HepG2 (cell line): ENCODE measurements around the gene ABCB8. TPM values are rescaled to one million over a fixed set of nuclear protein-coding genes. Genes with fewer than 3 reads are reported as not detected.

ENCODE experiments used
- ATAC-seq: fragments of 200-7000 bp; cut with Tn5 transposase; 3 replicates; pipeline ENCODE4 v1.9.1; 2020; ENCODE audit warnings: mild to moderate bottlenecking, moderate library complexity
- BruUV-seq: library from RNA; stranded (reverse); fragments of 400-500 nt; replicated peaks from 2 replicates; lab custom pipeline; 2021; lab: Mats Ljungman, UMichigan
- CTCF ChIA-PET: fragments of 300-600 bp; formaldehyde crosslinking; extraction: SDS; loops from one replicate; lab custom pipeline; 2021; ENCODE audit warnings: low total read pairs, inconsistent platforms, low intra/inter-chr PET ratio; lab: Yijun Ruan, JAX
- POLR2A ChIA-PET: fragments of 350-600 bp; sonication (Branson Sonifier 250); formaldehyde crosslinking; loops from one replicate; lab custom pipeline; 2020; ENCODE audit warnings: antibody characterized with exemption, inconsistent platforms; lab: Yijun Ruan, JAX
- DNase-seq: peaks from one replicate; pipeline ENCODE4 v3.0.0-alpha.2; 2015; ENCODE audit warnings: low spot score
- FAIRE-seq: peaks from 3 replicates; lab custom pipeline; 2011; peaks lifted over from hg19 to GRCh38; lab: Jason Lieb, UNC
- H2AFZ ChIP-seq: one replicate; pipeline ENCODE4 v1.6.1; 2011; ENCODE audit warnings: low read length, inconsistent platforms
- H3K27ac ChIP-seq: fragments of 300-600 bp; 3 replicates; pipeline ENCODE4 v1.8.0; 2011; ENCODE audit warnings: mixed run types, mild to moderate bottlenecking, mixed read lengths, low read length, inconsistent platforms; ENCODE audit not compliant: insufficient read depth; ENCODE audit errors: extremely low read length
- H3K27me3 ChIP-seq, 2 experiments: fragments of 200-600 bp in 1 of 2; 2 replicates in 1 of 2; 3 replicates in 1 of 2; pipeline versions ENCODE4 v1.6.0 to v1.8.0; 2011; ENCODE audit warnings: low read length in 2 of 2, mild to moderate bottlenecking in 2 of 2, moderate library complexity in 2 of 2, inconsistent platforms in 1 of 2; ENCODE audit not compliant: insufficient read depth in 2 of 2, control insufficient read depth in 1 of 2
- H3K36me3 ChIP-seq, 2 experiments: fragments of 200-600 bp in 1 of 2; replicated peaks in 1 of 2; 2 replicates in 1 of 2; 3 replicates in 1 of 2; pipeline versions ENCODE4 v1.5.1 to v1.8.0; 2011; ENCODE audit warnings: low read length in 2 of 2, inconsistent platforms in 1 of 2; ENCODE audit not compliant: insufficient read depth in 2 of 2, control insufficient read depth in 1 of 2
- H3K4me1 ChIP-seq: 2 replicates; pipeline ENCODE4 v1.5.1; 2012; ENCODE audit warnings: low read length, inconsistent platforms; ENCODE audit not compliant: insufficient read depth
- H3K4me2 ChIP-seq: 2 replicates; pipeline ENCODE4 v1.6.0; 2011; ENCODE audit warnings: low read depth, low read length, inconsistent platforms
- H3K4me3 ChIP-seq, 3 experiments: fragments of 200-600 bp in 1 of 3; sonication (generic), shearing (Covaris generic) in 1 of 3; replicated peaks in 1 of 3; 2 replicates each; pipeline ENCODE4 v1.5.1; 2011 to 2016; ENCODE audit warnings: low read length in 3 of 3, inconsistent platforms in 2 of 3, low read depth in 2 of 3, mild to moderate bottlenecking in 2 of 3, control low read depth in 1 of 3, mixed read lengths in 1 of 3; ENCODE audit not compliant: insufficient read depth in 1 of 3
- H3K79me2 ChIP-seq: one replicate; pipeline ENCODE4 v1.6.1; 2011; ENCODE audit warnings: low read length, inconsistent platforms; ENCODE audit not compliant: insufficient read depth
- H3K9ac ChIP-seq: 2 replicates; pipeline ENCODE4 v1.6.0; 2011; ENCODE audit warnings: mild to moderate bottlenecking, low read depth, low read length, inconsistent platforms; ENCODE audit not compliant: insufficient read depth
- H3K9me3 ChIP-seq: 2 replicates; pipeline ENCODE4 v1.5.1; 2012; ENCODE audit warnings: mild to moderate bottlenecking, low read length
- H4K20me1 ChIP-seq: 2 replicates; pipeline ENCODE4 v1.6.0; 2011; ENCODE audit warnings: inconsistent platforms, mild to moderate bottlenecking, low read length, moderate library complexity; ENCODE audit not compliant: insufficient read depth
- AGO2 ChIP-seq: fragments of 200-400 bp; formaldehyde crosslinking; optimal IDR thresholded peaks from 2 replicates; pipeline ENCODE3; 2017; ENCODE audit warnings: mild to moderate bottlenecking, low read depth, low read length, moderate library complexity
- BORCS8-MEF2B ChIP-seq: sonication (generic); formaldehyde crosslinking; IDR thresholded peaks from 2 replicates; pipeline ENCODE4 v1.8.0; 2022; ENCODE audit warnings: mild to moderate bottlenecking, missing genetic modification reagents
- MAFK ChIP-seq, 2 experiments: IDR thresholded peaks in 1 of 2; conservative IDR thresholded peaks in 1 of 2; 2 replicates each; pipeline ENCODE4 v1.6.1; 2011; ENCODE audit warnings: improper control_type of control experiment in 2 of 2, low read length in 2 of 2
- NFE2L1 ChIP-seq: sonication (generic); formaldehyde crosslinking; IDR thresholded peaks from 2 replicates; pipeline ENCODE4 v1.4.0; 2020; ENCODE audit warnings: missing genetic modification reagents, mild to moderate bottlenecking, borderline replicate concordance
- RBFOX2 ChIP-seq: fragments of 200-400 bp; formaldehyde crosslinking; IDR thresholded peaks from 2 replicates; pipeline ENCODE4 v1.6.1; 2017; ENCODE audit warnings: low read depth, mild to moderate bottlenecking, low read length
- ZNF207 ChIP-seq: fragments of 450-650 bp; IDR thresholded peaks from 2 replicates; pipeline ENCODE4 v1.6.1; 2016; ENCODE audit warnings: antibody characterized with exemption, borderline replicate concordance
- ZNF790 ChIP-seq: sonication (generic); formaldehyde crosslinking; IDR thresholded peaks from 2 replicates; pipeline ENCODE4 v1.8.0; 2022; ENCODE audit warnings: missing genetic modification reagents, mild to moderate bottlenecking, borderline replicate concordance
- WGBS: methylation state at CpG from one replicate; pipeline ENCODE4 v1.1.6; 2017; ENCODE audit warnings: low lambda C conversion rate; 5-methylcytosine and 5-hydroxymethylcytosine counted together
- in situ Hi-C: cut with HindIII; loops from 2 replicates; pipeline ENCODE4 v1.10.0; 2017; ENCODE audit warnings: low pct_unique_long_range_greater_than_20kb; ENCODE audit not compliant: extremely low pct_ligation_motif_present
- intact Hi-C: fragments of 100-400 bp; cut with micrococcal nuclease; formaldehyde crosslinking; loops from one replicate; pipeline ENCODE4 v1.10.0; 2022; ENCODE audit not compliant: unreplicated experiment
- polyA plus RNA-seq, 8 experiments: library from polyadenylated mRNA; depleted of rRNA in 3 of 8; stranded (reverse) in 7 of 8; unstranded in 1 of 8; fragments of >200 nt; fragmentation: Illumina TruSeq in 4 of 8; extraction: Trizol in 4 of 8; gene quantifications; 2 replicates each; pipeline versions ENCODE4 v1.2.1 to v1.2.3, GENCODE V29; 2011 to 2016; ENCODE audit warnings: low read depth in 4 of 8, missing spikeins in 1 of 8, mixed read lengths in 1 of 8; ENCODE audit not compliant: insufficient read depth in 1 of 8
- total RNA-seq, 5 experiments: library from RNA; depleted of rRNA; stranded (reverse); fragments of >200 nt; fragmentation: Illumina TruSeq; extraction: Trizol; gene quantifications; 2 replicates each; pipeline ENCODE4 v1.2.3, GENCODE V29; 2016; ENCODE audit warnings: low read depth in 1 of 5

ABCB8 gene
- total and polyA plus RNA-seq, 2 of the 13 experiments (the other 11 are each of a cell fraction or from before 2014, with no cell fraction given) = 6.6 to 16.7 TPM

GRCh38 chr7:151064454-151064853 lies 36.2 kb downstream of the ABCB8 start:
- POLR2A ChIA-PET = interaction anchor here (4.4 kb wide), 1 partner anchor 17 kb away, joined by 144 read pairs; the partner anchor contains the start of genes FASTK and TMUB1
- BruUV-seq = no TSS peak

GRCh38 chr7:151064993-151065392 lies 36.7 kb downstream of the ABCB8 start:
- intact Hi-C loops (no loop called here), in situ Hi-C loops (no loop called here)
- Histone ChIP-seq H3K4me1 (peaks cover 40% of the 10 kb centered on the region), H3K79me2 (peaks cover 16% of the 10 kb centered on the region), H3K9me3 (no peaks in the 10 kb centered on the region), H3K4me3 (no peak overlapping the region), H3K27ac (no peak overlapping the region), H3K36me3 (peaks cover 15 to 52% of the 10 kb centered on the region in 2 experiments; a peak in 4 of 5 replicates), H3K4me2 (no peak overlapping the region), H4K20me1 (peaks cover 4% of the 10 kb centered on the region; the same call in 1 of the 2 replicates), H3K9ac (no peak overlapping the region), H2AFZ (no peak overlapping the region), H3K27me3 (no peaks in the 10 kb centered on the region; a peak in 1 of 5 replicates)
- TF ChIP-seq ZNF207 (no peak), ZNF790 (CRISPR knock-in tag) (no peak), NFE2L1 (CRISPR knock-in tag) (no peak), BORCS8-MEF2B (CRISPR knock-in tag) (no peak)
- BruUV-seq = no TSS peak
- POLR2A ChIA-PET = no interaction called here
- 94% methylated on average over 6 of the region's 6 CpGs for WGBS
- ATAC-seq (no peak), FAIRE-seq (no peak), DNase-seq (no peak)
- CTCF ChIA-PET = no interaction called here

More at GRCh38 chr7:151064454-151064853, 36.2 kb downstream of the ABCB8 start:
- Histone ChIP-seq H3K4me1 (peaks cover 40% of the 10 kb centered on the region), H4K20me1 (peaks cover 4% of the 10 kb centered on the region; the same call in 1 of the 2 replicates), H2AFZ (no peak overlapping the region), H3K4me2 (no peak overlapping the region), H3K9ac (no peak overlapping the region), H3K36me3 (peaks cover 11 to 47% of the 10 kb centered on the region in 2 experiments; a peak in 4 of 5 replicates), H3K27ac (no peak overlapping the region), H3K27me3 (no peaks in the 10 kb centered on the region; a peak in 1 of 5 replicates)
- intact Hi-C loops (no loop called here), in situ Hi-C loops (no loop called here)
- CTCF ChIA-PET = no interaction called here
- TF ChIP-seq MAFK (conservative IDR thresholded peaks at IDR 0.05 in 1 of 2, IDR thresholded peaks at IDR 0.05 in 1 of 2; ENCODE audit: low read length in 2 of 2) (no peak), RBFOX2 (0 out of 2 replicates have a peak, but pooled peaks have one; percentile 53), AGO2 (peak; percentile 54)
- TF ChIP-seq, all 625 proteins: peak for 2
- FAIRE-seq (no peak), DNase-seq (no peak), ATAC-seq (no peak)
- peaks cover 16% of the 10 kb centered on the region for H3K79me2 ChIP-seq
- H3K9me3 ChIP-seq = no peaks in the 10 kb centered on the region
- 96% methylated on average over 4 of the region's 18 CpGs for WGBS
- H3K4me3 ChIP-seq = no peak overlapping the region
